Fibroblast of skin of abdomen (primary cell): Measurements from ENCODE around the gene ZBTB3. TPM values are rescaled to one million over a fixed set of nuclear protein-coding genes. Genes with fewer than 3 reads are reported as not detected.
"Not testable (repeated sequence)": the region's sequence is repeated elsewhere in the genome, so short reads cannot be mapped to it uniquely, and the experiment has no call there.

ENCODE experiments used
- DNase-seq: peaks from one replicate; pipeline ENCODE4 v3.0.0-alpha.2; 2013
- polyA plus RNA-seq, 2 experiments: library from polyadenylated mRNA; unstranded; fragments of 120-200 nt; gene quantifications; one replicate each; pipeline ENCODE4 v1.2.1, GENCODE V29; 2013; ENCODE audit not compliant: insufficient read length in 2 of 2

ZBTB3 gene
- 3.2 TPM for polyA plus RNA-seq (2013, experiment 1 of 2; ENCODE audit: insufficient read length)
- polyA plus RNA-seq (2013, experiment 2 of 2; ENCODE audit: insufficient read length) = 2.9 TPM

- peak; percentile 99 for DNase-seq
Measured at GRCh38 chr11:62753736-62754603, at the start of gene ZBTB3. TSS of gene ZBTB3 (minus strand) at chr11:62754160. CDS start at chr11:62753664, 496 bp downstream.

DNA sequence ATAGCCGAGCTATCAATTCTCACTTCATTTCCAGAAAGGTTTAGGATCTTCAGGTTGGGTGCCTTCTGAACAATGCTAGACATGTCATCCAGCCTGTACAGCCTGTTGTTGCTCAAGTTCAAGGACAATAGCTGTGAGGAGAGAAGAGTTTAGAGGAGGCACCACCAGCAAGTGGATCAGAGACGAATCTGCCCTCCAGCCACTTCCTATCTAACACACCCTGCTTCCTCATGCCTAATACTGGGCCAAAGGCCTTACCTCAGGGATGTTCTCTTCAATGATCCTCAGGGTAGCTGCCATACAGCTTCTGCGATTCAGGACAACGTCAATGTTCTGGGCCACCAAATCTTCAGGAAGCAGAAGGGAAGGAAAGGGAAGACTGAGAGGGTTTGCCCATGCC, 47.1 kb upstream of the ZBTB3 start:
- DNase-seq = no peak

- no peak for DNase-seq
Measured at GRCh38 chr11:62799486-62799885, 45.5 kb upstream of the ZBTB3 start.

- no peak for DNase-seq
Measured at GRCh38 chr11:62796281-62796680, 42.3 kb upstream of the ZBTB3 start.

DNA sequence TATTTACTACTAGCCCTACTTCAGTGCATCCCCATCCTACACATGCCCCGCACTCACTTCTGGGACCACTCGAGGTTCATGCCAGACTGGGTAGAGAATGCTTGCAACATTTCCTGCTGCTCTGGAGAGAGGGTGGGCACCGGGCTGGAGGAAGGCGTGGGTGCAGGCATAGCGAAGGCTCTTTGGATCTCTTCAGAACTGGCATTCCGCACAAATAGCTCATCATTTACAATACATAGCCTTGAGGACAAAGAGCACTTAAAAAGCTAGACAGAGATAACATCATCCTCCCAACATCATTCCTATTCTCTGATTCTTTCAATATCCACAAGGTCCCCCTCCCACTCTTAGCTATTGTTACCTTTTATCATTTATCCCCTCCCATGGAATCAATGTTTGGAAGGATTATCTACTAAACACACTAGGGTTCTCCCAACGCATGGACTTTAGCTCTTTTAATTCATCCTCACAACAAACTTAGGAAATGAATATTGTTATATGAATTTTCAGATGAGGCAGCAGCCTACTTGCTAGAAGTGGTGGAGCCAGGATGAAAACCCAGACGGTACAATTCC, 40.3 kb upstream of the ZBTB3 start:
- no peak for DNase-seq

DNA sequence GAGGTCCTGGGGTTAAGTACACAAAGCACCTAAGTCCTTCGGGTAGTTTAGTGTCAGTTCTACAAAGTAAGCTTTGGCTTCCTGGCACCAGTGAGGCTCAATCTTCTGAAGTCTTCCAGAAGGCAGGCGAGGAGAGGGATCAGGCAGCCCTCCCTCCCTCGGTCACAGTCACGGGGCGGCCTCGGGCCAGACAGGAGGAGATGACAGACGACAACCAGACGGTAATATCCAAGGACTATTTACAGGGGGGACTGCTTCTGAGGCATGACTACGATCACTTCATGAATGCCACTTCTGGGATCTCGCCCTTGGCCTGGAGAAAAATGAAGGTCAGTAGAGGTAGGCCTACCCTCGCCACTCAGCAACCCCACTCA, 38.2 kb upstream of the ZBTB3 start:
- DNase-seq = no peak

GRCh38 chr11:62791501-62792201, 37.7 kb upstream of the ZBTB3 start, which contains the start of gene TMEM223:
TSS of gene TMEM223 (minus strand) at chr11:62792006. CDS start at chr11:62791994, 12 bp downstream.
- DNase-seq = peak; percentile 80

DNA sequence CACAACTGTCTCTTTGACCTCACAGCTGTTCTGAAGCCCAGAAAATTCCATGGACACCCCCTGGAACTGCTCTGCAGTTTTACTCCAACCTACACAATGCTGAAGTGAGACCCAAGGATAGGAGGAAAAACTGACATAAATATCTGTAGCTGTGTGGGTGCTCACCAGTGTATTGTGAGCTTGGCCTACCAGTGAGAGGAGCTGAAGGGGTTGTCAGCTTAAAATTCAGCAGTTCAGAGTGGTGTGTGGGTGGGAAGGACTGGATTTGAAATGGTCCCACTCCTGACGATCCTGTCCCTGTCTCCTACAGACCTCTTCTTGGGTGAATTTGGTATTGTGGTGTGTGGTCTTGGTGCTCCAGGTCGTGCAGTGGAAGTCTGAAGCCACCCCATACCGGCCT, 35.6 kb upstream of the ZBTB3 start:
- DNase-seq = no peak

DNA sequence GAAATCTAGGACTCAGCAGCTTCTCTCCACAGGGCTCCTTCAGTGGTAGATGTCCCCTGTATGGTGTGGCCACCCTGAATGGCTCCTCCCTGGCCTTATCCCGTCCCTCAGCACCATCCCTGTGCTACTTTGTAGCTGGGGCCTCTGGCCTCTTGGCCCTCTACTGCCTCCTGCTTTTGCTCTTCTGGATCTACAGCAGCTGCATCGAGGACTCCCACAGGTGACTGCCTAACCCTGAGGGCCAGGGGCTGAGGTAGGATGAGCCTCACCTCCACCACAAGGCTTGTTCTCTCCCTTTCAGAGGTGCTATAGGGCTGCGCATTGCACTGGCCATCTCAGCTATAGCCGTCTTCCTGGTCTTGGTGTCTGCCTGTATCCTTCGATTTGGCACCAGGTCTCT, 35.0 kb upstream of the ZBTB3 start:
- no peak for DNase-seq

DNA sequence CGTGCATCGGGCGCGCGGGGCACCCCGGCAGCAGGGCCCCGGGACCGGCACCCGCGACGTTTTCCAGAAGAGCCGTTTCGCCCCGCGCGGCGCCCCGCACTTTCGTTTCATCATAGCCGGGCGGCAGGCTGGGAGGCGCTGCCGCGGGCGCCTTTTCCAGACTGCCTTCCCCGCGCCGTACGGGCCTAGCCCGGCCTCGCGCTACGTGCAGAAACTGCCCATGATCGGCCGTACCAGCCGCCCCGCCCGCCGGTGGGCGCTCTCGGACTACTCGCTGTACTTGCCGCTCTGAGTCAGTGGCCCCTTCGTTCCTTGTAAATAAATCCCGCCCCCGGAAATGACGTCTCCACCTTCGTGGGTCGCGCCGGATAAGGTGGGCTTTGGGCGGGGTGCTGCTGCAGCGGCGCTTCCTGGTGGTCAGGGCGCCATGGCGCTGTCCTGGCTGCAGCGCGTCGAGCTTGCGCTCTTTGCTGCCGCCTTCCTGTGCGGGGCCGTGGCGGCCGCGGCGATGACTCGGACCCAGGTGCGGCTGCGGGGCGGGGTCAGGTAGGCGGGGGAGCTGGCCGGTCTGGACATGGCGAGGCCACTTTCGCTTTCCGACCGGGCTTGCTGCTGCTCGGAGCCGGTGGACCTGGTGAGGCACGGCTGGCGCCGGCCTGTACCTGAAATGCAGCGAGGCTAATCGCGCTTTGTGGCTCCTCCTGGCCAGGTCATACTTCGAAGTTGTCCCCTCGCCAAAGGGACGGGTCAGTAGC, 33.2 kb upstream of the ZBTB3 start, which contains the start of gene TMEM179B:
TMEM179B (plus strand) TSS at position 398 of the 755 bp plus-strand sequence; CDS start at position 428, 30 bp downstream.
- DNase-seq = peak; percentile 98

GRCh38 chr11:62786318-62787004, 32.5 kb upstream of the ZBTB3 start:
- peak; percentile 78 for DNase-seq

DNA sequence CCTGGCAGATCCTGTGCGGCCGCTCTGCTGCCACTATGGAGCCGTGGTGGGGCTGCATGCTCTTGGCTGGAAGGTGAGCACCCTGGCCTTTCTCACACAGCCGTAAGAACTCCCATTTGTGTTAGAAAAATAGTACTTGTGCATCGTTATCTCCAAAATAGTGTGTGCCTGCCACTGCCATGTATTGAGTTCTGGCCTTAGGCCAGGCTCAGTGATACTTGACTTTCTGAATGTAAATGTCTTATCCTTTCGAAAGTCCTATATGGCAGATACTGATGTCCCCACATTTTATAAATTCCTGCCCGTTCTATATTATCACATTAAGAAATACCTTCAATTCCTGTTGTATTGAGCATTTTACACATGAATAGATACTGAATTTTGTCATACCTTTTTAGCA, 28.8 kb upstream of the ZBTB3 start:
- no peak for DNase-seq

- DNase-seq = no peak
Measured at GRCh38 chr11:62778441-62778840, 24.5 kb upstream of the ZBTB3 start.

GRCh38 chr11:62777389-62777788, 23.4 kb upstream of the ZBTB3 start:
- no peak for DNase-seq

GRCh38 chr11:62775646-62776045, 21.7 kb upstream of the ZBTB3 start:
- no peak for DNase-seq

DNA sequence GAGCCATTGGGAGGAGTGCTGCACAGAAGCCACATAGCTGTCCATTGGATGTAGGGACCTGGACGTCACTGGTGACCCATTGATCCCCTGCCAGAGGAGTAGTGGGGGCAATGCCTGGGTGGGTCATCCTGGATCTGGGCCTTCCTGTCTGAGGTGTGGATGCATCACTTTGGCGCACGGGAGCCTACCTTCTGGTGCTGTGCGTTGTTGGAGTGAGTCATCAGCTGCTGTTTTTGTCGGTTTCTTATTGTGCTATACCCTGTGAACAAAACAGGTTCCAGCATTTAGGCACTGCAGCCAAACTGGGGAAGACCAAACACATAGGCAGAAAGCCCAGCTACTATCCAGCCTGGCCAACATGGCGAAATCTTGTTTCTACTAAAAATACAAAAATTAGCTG, 20.4 kb upstream of the ZBTB3 start:
- DNase-seq = no peak

GRCh38 chr11:62771144-62772021, 17.4 kb upstream of the ZBTB3 start, which contains the start of gene TAF6L:
TSS of gene TAF6L (plus strand) at chr11:62771396. CDS start at chr11:62775784, 4,388 bp downstream.
- peak; percentile 97 for DNase-seq

GRCh38 chr11:62770778-62771143, 16.8 kb upstream of the ZBTB3 start:
- DNase-seq = no peak

DNA sequence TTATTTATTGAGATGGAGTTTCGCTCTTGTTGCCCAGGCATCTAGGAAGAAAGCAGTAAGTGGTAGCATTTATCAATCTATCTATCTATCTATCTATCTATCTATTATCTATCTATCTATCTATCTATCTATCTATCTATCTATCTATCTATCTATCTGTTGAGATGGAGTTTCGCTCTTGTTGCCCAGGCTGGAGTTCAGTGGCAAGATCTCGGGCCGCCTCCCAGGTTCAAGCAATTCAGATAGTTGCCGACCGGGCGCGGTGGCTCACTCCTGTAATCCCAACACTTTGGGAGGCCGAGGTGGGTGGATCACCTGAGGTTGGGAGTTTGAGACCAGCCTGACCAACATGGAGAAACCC, 6.9 kb upstream of the ZBTB3 start:
- not testable (repeated sequence) for DNase-seq
